Uterus (tissue), 2 donors: ENCODE measurements around the gene EPHA6.

Experiments used
- CTCF ChIP-seq, 4 experiments: fragments of 200-600 bp in 2 of 4; fragments of 450-650 bp in 2 of 4; sonication (generic) in 2 of 4; IDR thresholded peaks; one replicate each; pipeline ENCODE4 v1.5.1; 2016 to 2019; ENCODE audit warnings: antibody characterized with exemption in 4 of 4, mild to moderate bottlenecking in 2 of 4, moderate library complexity in 1 of 4
- POLR2A ChIP-seq, 2 donors: fragments of 450-650 bp; IDR thresholded peaks; one replicate each; pipeline ENCODE4 v1.6.1; 2016; ENCODE audit warnings: antibody characterized with exemption in 2 of 2, mild to moderate bottlenecking in 1 of 2, moderate library complexity in 1 of 2

GRCh38 chr3:97105989-97106651 is 291.7 kb downstream of the EPHA6 start:
- TF ChIP-seq POLR2A (IDR thresholded peaks at IDR 0.05) (no peak), CTCF (IDR thresholded peaks at IDR 0.05) (no peak)
